HG02884 (cell line): ENCODE results near the gene KIAA1671.

Experiments
- ATAC-seq: cut with Tn5 transposase; IDR thresholded peaks from one replicate; pipeline ENCODE4 v1.9.1; 2021; ENCODE audit warnings: mild to moderate bottlenecking, moderate library complexity; ENCODE audit not compliant: unreplicated experiment

KIAA1671 gene

DNA sequence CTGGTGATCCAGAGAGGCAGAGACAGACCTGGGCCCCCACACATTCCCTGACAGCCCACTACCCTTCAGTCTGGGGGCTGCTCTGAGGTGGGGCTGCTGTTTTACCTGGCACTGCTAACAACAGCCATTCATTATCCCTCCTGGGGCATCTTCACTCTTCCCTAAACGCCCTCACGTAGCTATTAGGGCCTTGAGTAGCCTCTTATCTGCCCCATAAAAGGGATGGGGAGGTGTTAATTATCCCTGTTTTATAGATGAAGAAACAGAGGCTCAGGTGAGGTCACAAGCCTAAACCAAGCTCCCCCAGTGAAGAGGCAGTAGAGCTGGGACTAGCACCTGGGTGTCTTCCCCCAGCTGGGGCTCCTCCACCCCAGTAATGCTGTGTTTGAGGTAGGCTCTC lies 79.5 kb downstream of the KIAA1671 start:
- no peak for ATAC-seq

DNA sequence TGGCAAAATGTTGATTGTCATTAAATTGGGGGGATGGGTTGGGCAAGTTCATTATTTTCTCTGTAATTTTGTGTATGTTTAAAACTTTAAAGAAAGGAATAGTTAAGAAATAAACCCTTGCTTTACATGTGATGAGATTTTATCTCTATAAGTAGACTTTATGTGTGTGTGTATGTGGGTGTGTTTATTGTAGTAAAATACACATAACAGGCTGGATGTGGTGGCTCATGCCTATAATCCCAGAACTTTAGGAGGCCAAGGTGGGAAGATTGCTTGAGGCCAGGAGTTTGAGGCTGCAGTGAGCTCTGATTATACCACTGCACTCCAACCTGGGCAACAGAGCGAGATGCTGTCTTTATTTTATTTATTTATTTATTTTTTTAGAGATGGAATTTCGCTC lies 83.2 kb downstream of the KIAA1671 start:
- no peak for ATAC-seq

DNA sequence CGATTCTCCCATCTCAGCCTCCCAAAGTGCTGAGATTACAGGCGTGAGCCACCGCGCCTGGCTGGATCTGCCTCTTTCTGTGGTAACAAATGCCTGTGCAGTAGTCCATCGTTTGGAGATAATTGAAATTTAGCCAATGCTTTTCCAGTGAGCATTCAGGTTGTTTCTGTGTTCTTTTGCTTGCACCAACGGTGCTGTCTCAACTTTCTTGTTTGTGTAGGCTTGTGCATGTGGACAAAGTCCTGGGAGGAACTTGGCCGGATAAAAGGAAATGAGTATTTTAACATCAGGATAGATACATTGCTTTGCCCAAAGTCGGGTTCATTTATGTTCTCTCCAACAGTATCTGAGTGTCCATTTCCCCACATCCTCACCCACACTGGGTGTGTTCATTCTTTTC lies 85.7 kb downstream of the KIAA1671 start:
- no peak for ATAC-seq

DNA sequence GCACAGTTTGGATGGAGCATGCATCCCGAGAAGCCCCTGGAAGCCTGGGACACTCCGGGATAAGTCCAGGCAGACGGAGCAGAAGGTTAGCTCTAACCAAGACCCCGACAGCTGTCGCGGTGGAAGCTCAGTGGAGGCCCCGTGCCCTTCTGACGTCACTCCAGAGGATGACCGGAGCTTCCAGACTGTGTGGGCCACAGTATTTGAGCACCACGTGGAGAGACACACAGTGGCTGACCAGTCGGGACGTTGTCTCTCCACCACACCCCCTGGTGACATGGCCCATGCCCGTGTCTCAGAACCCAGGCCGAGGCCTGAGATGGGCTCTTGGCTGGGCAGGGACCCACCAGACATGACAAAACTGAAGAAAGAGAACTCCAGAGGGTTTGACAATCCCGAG lies 86.3 kb downstream of the KIAA1671 start:
- no peak for ATAC-seq

DNA sequence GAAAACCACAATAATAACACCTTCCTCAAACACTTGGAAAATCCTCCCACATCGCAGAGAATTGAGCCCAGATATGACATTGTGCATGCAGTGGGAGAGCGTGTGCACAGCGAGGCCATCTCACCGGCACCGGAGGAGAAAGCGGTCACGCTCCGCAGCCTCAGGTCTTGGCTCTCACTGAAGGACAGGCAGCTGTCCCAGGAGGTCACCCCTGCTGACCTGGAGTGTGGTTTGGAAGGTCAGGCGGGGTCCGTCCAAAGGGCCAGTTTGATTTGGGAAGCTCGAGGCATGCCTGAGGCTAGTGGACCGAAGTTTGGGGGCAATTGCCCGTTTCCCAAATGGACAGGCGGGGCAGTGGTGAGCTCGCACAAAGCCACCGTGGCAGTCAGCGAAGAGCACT lies 86.7 kb downstream of the KIAA1671 start:
- ATAC-seq, result no peak

DNA sequence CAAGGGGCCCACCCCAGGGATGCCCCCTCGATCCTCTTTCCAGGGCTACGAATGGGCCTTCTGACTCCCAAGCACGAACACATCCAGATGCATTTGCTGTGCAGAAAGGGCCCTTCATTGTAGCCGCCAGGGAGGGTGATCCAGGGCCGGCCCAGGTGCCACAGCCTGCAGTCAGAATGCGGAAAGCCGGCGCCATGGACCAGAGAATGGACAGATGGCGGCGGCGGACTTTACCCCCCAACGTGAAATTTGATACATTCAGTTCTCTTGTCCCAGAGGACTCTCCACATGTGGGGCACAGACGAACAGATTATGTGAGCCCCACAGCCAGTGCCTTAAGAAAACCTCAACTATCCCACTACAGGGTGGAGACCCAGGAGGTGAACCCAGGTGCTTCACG lies 87.2 kb downstream of the KIAA1671 start:
- ATAC-seq, result no peak

DNA sequence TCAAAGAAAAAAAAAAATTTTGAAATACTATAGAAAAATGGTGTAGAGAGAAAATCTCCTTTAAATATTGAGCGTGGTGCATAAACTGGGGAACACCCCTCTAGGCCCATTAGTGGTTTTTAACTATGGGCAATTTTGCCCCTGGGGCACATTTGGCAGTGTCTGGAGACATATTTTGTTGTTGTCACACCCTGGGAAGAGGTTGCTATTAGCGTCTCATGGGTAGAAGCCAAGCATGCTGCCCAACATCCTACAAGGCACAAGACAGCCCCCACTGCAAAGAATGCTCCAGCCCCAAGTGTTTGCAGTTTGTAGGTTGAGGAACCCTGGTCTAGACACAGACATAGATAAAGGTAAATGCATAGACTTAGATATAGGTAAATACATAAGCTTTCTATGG lies 92.6 kb downstream of the KIAA1671 start:
- ATAC-seq, result no peak

DNA sequence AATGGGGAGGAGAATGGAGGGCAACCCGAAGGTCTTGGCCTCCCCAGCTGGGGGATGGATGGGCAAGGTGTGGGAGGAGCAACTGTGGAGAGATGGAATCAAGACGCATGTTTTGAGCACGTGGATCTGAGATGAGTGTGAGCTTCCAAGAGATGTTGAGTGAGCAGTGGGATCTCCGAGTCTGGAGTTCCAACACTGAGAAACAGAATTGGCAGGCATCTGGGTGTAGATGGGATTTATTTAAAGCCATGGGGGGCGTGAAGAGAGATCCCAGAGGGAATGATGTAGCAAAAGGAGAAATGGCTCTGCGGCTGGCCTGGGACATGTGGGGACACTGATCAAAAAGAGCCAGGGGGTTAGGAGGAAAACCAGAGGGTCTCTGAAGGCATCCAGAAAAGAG lies 95.6 kb downstream of the KIAA1671 start:
- no peak for ATAC-seq

DNA sequence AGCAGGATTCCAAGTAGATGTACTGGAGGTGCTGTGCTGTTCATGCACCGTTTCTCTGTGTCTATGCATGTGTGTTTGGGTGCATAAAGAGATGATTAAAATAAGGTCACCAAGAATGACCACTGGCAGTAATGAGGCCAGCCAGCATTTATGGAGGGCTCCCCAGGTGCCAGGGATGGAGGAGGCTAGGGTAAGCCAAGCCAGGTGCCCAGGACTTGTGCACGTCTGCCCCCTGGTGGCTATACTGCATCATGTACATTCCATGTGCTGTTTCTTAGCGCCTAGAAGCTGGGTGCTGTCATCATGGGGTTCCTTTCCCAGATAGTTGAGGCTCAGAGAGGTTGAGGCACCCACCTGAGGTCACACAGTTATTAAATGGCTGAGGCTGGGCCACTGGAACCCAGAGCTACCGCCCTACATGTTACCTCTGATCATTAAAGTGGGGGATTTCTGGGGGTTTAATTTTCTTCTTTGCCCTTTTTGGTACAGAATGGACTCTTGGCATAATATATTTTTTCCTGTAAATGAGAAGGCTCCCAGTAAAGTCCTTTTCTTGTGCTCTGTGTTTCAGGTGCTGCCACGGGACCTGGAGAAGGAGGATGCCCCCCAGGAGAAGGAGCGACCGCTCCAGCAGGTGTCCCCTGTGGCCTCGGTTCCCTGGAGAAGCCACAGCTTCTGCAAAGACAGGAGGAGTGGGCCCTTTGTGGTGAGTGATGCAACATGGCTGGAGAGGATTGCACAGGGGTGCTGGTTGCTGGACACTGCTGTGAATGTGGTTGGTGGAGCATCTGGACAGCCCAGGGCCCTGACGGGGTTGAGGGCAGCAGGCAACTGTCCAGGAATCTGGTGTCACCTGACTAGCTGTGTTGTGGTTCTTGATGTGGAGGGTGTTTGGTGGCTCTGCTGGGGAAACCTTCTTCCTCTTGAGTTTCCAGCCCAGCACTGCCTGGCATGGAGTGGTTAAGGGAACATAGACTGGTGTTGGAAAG lies 96.4 kb downstream of the KIAA1671 start:
- no peak for ATAC-seq

DNA sequence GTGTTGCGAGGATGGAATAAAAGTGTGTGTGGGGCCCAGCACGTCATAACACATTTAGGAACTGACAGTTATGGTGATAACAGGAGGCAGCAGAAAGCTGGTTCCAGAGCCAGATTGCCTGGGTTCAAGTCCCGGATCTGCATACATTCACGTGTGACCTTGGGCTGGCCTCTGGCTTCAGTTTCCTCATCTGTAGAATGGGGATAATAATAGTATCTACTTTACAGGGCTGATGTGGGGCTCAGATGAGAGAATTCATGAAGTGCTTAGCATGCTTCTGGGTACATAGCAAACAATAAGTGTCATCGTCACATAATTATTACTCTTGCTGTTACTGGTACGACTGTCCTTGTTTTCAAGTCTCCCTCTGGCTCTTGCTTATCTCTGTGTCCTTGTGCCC lies 97.3 kb downstream of the KIAA1671 start:
- ATAC-seq, result no peak

DNA sequence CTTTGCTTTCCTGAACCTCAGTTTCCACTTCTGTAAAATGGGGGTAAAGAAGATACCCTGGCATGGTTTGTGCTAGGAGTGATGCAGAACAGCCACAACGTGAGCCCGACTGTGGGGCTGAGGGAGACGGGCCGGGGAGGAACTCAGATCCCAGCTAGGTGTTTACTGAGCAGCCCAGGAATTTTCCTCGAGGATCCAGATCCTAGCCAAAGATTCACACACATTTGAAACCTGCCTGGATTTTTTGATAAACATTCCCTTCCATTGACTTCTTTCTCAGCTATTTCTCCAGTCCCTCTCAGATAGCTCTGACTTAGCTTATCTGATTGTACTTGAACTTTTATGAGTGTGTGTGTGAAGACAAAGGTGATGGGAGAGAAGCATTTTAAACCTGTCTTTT lies 98.0 kb downstream of the KIAA1671 start:
- no peak for ATAC-seq

DNA sequence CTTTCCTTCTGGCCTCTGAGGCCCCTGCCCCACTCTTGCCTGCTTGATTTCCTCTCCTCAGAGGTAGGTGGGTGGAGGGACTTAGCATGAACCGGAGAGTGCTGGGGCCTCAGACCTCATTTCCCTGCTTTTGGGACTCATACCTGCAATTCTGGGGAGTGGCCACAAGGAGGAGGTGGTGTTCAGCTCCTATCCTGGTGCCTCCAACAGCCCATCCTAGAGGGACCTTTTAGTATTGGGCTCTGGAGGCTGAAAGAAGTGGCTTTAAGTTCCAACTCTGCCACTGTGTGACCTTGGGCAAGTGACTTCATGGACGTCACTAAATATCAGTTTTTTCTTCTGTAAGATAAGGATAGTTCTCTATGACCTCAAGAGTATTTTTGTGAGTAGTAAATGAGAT lies 98.6 kb downstream of the KIAA1671 start:
- no peak for ATAC-seq

DNA sequence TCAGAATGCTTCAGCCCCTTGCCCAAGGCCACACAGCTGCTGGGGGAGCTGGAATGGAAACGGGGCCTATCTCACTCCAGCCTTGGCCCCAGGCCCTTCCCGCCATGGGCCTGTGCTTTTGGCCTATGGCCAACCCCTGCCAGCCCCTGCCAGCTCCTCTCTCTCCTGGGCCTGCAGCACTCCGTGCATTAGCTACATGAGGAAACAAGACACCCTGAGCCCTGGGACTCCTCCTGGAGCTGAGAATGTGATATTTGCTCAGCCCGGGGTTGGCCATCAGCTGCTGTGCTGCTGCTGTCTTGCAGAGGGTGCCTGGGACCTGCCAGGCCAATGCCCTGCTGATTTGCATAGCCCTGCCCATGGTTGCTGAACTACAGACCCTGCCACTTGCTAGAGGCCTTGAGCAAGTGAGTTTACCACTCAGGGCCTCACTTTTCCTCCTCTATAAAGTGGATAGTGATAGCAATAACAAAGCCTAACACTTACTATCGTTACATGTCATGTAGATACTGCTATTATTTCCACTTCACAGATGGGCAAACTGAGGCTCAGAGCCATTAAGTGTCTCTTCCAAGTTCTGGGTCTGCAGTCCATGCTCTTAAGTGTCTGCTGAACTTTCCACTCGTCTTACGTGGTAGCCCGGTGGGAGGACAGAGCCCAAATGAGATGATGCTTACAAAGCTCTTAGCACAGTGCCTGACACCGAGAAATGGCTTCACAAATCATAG lies 99.6 kb downstream of the KIAA1671 start:
- no peak for ATAC-seq

DNA sequence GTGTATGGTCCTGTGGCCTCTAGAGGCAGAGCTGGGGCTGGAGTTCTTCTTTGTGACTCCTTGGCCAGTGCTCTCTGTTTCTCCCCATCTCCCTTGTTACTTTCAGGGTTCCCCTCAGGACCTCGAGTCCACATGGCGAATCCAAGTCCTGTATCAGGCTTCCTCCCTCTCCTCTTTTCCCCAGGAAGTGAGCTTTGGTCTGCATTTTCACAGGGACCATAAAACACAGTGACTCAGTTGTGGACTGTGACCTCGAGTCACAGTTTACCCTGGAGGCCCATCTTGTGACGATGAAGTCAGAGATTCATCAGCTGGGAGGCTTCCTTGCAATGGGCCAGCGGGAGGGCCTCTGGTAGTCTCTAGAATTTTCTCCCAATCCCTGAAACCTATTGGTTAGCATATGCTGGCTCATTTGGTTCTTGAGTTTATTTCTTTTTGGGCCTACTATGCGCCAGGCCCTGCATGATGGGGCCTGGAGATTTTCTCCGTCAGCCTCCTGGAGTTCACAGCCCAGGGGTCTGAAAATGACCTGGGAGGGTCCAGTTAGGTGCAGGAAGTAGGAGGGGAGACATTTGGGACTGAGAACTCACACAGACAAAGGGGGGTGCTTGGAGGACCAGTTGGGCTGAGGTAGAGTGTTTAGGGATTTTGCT lies 100.8 kb downstream of the KIAA1671 start:
- no peak for ATAC-seq

DNA sequence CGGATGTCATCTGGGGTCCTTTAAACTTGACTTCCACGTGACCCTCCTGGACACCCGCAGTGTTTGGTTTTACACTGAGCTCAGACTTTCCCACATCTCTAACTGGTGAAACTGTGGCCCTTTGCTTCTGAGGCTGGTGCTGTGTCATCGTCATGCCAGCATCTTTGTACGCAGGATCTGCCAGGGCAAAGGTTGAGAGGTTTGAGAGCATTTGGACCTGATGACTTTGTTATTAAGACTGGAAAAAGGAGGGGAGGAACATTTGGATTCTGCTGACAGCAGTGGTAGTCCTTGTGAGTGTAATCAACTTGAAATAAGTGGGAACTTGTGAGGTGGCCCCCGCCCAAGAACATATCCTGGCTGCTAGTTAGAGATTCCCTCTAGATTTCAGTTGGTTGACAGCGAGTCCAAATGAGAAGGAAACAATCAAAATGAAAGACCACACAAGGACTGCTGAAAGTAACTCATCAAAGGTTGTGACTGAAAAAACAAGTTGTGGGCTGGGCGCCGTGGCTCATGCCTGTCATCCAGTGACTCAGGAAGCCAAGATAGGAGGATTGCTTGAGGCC lies 102.5 kb downstream of the KIAA1671 start:
- no peak for ATAC-seq

DNA sequence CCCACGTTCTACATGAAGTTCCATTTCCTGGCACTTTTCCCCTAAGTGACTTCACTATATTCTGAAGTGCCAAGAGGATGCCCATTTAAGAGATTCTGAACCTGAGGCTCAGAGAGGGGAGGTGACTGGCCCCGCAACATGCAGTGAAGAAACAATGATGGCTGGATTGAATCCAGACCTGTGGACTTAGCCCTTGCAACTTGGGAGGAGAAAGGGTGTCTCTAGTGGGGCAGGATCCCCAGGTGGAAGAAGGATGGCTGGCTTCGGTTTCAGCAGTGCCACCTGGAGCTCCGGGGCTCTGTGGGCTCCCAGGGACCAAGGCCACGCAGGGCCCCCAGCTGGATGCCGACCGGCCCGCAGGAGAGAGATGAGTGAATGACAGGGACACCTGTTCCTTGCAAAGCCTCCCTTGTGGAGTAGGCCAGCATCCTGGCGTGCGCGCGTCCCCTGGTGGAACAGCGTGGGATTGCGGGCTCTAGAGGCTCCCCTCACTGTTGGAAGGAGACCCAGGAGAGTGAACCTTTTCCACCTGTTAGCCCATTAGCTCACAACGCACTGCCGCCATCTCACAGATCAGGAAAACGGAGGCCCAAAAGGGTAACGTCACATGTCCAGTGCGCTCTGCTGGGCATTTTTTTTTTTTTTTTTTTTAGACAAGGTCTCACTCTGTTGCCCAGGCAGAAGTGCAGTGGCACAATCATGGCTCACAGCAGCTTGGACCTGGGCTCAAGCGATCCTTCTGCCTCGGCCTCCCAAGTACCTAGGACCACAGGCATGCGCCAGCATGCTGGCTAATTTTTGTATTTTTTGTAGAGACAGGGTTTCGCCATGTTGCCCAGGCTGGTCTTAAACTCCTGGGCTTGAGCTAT lies 104.7 kb downstream of the KIAA1671 start:
- no peak for ATAC-seq

DNA sequence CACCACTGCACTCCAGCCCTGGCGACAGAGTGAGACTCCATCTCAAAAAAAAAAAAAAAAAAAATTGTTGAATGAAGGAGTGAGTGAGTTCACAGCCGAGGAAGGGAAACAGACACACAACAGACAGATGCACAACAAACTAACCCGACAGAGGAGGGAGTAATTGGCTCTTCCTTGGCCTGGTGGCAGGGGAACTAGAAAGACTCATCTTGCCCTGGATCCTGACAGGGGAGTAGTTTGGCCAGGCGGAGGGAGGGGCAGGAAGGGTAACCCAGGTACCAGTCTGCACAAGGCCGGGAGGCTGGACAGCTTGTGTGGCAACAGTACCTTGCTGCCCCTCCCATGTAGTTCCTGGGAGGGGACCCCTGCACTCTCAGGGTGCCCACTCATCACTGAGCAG lies 106.9 kb downstream of the KIAA1671 start:
- no peak for ATAC-seq

DNA sequence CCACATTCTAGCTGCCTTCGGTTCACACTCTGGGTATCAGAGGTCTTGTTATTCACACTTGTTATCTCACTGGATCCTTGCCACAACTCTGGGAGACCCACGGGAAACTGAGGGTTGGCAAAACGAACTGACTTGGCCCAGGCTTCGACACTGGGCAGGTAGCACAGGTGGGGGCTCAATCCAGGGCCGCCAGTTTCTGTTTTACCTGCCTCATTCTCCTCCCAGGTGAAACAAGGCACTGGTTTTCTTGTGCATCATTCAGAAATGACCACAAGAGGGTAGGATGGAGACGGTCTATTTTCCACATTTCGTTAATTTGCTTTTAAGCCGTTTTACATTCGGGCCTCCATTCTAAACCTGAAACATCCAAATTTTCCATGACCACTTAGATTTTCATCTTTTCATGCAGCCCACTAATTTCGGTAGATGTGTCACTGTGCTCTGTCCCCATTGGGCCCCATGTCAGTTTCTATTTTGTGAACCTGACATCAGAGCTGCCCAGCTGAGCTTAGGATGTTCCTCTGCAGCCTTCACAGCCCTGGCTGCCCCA lies 108.1 kb downstream of the KIAA1671 start:
- ATAC-seq, result no peak

DNA sequence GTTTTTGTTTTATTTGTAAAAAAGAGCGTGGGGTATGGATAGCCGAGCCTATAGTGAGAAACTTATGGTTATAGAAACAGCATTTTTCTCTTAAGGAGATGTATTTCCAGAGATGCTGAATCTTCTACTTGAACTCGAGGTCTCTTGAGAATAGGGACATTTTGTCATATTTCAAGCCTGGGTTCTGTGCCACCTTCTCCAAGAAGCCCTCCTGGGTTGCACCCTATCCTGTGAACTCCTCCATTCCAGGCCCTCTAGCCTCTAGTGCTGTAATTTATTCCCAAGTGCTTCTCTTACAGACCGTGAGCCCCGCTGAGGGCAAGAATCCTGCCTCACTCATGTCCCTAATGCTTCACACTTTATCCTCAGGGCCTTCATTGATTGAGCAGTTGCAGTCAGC lies 108.6 kb downstream of the KIAA1671 start:
- no peak for ATAC-seq
